Ishikawa (cell line): ENCODE results near the gene TNS1.

Source experiments
- FOXM1 ChIP-seq: IDR thresholded peaks from 2 replicates; pipeline ENCODE4 v1.6.1; 2012; ENCODE audit warnings: low read depth, borderline replicate concordance
- MAX ChIP-seq: IDR thresholded peaks from 2 replicates; pipeline ENCODE4 v1.6.1; 2012
- RAD21 ChIP-seq: IDR thresholded peaks from 2 replicates; pipeline ENCODE4 v1.6.1; 2012; ENCODE audit warnings: low read depth
- TAF1 ChIP-seq: IDR thresholded peaks from 2 replicates; pipeline ENCODE4 v1.6.1; 2012; ENCODE audit warnings: low read depth, mild to moderate bottlenecking
- YY1 ChIP-seq: IDR thresholded peaks from 2 replicates; pipeline ENCODE4 v1.6.1; 2012; ENCODE audit warnings: low read depth

GRCh38 chr2:217900780-217901360 lies 101.9 kb downstream of the TNS1 start:
- TF ChIP-seq TAF1 = no peak
- TF ChIP-seq YY1 = no peak
- no peak for TF ChIP-seq MAX
- TF ChIP-seq RAD21 = no peak
- TF ChIP-seq FOXM1 = no peak
